Body of pancreas (tissue), 4 donors: Measurements from ENCODE around the gene KRT76. TPM values are rescaled to one million over a fixed set of nuclear protein-coding genes. Genes with fewer than 3 reads are reported as not detected.

Experiments
- ATAC-seq: fragments of 150-250 bp; one replicate; pipeline ENCODE4 v1.9.1; 2016
- DNase-seq, 4 donors: peaks; one replicate each; pipeline ENCODE4 v3.0.0-alpha.2; 2019
- H3K27ac ChIP-seq, 4 donors: fragments of 200-600 bp; sonication (generic); 1 replicate in 3 of 4; 2 replicates in 1 of 4; pipeline versions ENCODE4 v1.5.1 to v1.6.1; 2016 to 2019; ENCODE audit warnings: mild to moderate bottlenecking in 1 of 4, mixed read lengths in 1 of 4, moderate library complexity in 1 of 4
- H3K27me3 ChIP-seq, 2 donors: fragments of 200-600 bp; sonication (generic); one replicate each; pipeline ENCODE4 v1.6.0; 2016; ENCODE audit warnings: mild to moderate bottlenecking in 1 of 2
- H3K36me3 ChIP-seq, 2 donors: fragments of 200-600 bp; sonication (generic); replicated peaks in 1 of 2; 2 replicates each; pipeline ENCODE4 v1.5.1; 2016; ENCODE audit warnings: low read depth in 2 of 2; ENCODE audit not compliant: insufficient read depth in 1 of 2
- H3K4me1 ChIP-seq: fragments of 200-600 bp; sonication (generic); one replicate; pipeline ENCODE4 v1.6.0; 2016
- H3K4me3 ChIP-seq, 2 donors: fragments of 200-600 bp; sonication (generic); 1 replicate in 1 of 2; 2 replicates in 1 of 2; pipeline ENCODE4 v1.5.1; 2016 to 2019
- H3K9me3 ChIP-seq, 3 donors: fragments of 200-600 bp; sonication (generic); 1 replicate in 2 of 3; 2 replicates in 1 of 3; pipeline ENCODE4 v1.5.1; 2016
- POLR2A ChIP-seq, 3 donors: fragments of 450-650 bp; IDR thresholded peaks; one replicate each; pipeline ENCODE4 v1.6.1; 2016; ENCODE audit warnings: antibody characterized with exemption in 3 of 3, mild to moderate bottlenecking in 2 of 3
- WGBS, 2 donors: methylation state at CpG; one replicate each; pipeline ENCODE4 v1.1.5; 2017; 5-methylcytosine and 5-hydroxymethylcytosine counted together
- intact Hi-C: fragments of 100-400 bp; cut with DNase I; formaldehyde crosslinking; loops from one replicate; pipeline ENCODE4 v1.15.1; 2023
- total RNA-seq, 2 donors: library from RNA; depleted of rRNA; stranded (reverse); fragments of >200 nt; gene quantifications; one replicate each; pipeline ENCODE4 v1.1.0, GENCODE V29; 2016
- TF ChIP-seq, protein P1 (sequence below), 7 experiments: fragments of 450-650 bp in 4 of 7; fragments of 200-600 bp in 3 of 7; sonication (generic) in 3 of 7; IDR thresholded peaks; one replicate each; pipeline ENCODE4 v1.5.1; 2016 to 2019; ENCODE audit warnings: antibody characterized with exemption in 7 of 7

KRT76 gene
- total RNA-seq, 2 donors from 2014 or later = not detected

DNA sequence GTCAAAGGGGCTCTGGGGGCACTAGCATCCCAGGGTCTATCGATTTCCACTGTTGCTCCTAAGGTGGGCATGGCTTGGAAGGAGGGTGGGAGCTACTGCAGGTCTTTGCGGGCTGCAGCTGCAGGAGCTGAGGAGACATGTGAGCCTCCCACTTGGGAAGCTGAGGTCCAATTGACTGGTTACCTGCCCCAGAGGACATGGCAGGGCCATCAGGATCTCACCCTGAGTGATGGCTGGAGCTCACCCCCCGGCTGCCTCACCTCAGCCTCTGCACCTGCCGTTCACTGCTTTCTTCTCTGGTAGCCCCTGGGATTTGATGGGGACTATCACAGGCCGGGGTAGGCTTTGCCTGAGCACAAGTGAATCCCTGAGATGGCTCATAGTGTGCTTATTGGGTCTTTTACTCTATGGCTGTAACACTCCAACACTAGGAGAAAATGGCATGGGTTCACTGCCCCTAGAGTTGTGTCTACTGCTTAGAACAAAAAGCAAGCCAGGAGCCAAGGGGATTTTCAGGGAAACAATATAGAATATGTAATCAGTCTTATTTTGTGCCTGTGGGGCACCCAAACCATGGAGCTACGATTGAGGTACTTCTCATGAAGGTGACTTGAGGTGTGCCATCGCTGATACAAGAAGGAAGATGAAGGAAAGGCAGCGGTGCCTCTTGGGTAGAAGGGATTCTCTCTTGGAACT, 40.0 kb upstream of the KRT76 start:
- Histone ChIP-seq H3K4me1 (peaks cover 9% of the 10 kb centered on the region), H3K4me3 (no peak overlapping the region), H3K36me3 (no peaks in the 10 kb centered on the region), H3K27ac (no peak overlapping the region), H3K27me3 (no peaks in the 10 kb centered on the region), H3K9me3 (no peaks in the 10 kb centered on the region)
- intact Hi-C loops = no loop called here
- no peak for DNase-seq
- 66 to 79% methylated on average over 6 to 8 of the region's 8 CpGs for WGBS, 2 donors
- no peak for TF ChIP-seq POLR2A (IDR thresholded peaks at IDR 0.05)
- TF ChIP-seq, protein P1, sequence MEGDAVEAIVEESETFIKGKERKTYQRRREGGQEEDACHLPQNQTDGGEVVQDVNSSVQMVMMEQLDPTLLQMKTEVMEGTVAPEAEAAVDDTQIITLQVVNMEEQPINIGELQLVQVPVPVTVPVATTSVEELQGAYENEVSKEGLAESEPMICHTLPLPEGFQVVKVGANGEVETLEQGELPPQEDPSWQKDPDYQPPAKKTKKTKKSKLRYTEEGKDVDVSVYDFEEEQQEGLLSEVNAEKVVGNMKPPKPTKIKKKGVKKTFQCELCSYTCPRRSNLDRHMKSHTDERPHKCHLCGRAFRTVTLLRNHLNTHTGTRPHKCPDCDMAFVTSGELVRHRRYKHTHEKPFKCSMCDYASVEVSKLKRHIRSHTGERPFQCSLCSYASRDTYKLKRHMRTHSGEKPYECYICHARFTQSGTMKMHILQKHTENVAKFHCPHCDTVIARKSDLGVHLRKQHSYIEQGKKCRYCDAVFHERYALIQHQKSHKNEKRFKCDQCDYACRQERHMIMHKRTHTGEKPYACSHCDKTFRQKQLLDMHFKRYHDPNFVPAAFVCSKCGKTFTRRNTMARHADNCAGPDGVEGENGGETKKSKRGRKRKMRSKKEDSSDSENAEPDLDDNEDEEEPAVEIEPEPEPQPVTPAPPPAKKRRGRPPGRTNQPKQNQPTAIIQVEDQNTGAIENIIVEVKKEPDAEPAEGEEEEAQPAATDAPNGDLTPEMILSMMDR (IDR thresholded peaks at IDR 0.05) = no peak
- no peak for ATAC-seq

DNA sequence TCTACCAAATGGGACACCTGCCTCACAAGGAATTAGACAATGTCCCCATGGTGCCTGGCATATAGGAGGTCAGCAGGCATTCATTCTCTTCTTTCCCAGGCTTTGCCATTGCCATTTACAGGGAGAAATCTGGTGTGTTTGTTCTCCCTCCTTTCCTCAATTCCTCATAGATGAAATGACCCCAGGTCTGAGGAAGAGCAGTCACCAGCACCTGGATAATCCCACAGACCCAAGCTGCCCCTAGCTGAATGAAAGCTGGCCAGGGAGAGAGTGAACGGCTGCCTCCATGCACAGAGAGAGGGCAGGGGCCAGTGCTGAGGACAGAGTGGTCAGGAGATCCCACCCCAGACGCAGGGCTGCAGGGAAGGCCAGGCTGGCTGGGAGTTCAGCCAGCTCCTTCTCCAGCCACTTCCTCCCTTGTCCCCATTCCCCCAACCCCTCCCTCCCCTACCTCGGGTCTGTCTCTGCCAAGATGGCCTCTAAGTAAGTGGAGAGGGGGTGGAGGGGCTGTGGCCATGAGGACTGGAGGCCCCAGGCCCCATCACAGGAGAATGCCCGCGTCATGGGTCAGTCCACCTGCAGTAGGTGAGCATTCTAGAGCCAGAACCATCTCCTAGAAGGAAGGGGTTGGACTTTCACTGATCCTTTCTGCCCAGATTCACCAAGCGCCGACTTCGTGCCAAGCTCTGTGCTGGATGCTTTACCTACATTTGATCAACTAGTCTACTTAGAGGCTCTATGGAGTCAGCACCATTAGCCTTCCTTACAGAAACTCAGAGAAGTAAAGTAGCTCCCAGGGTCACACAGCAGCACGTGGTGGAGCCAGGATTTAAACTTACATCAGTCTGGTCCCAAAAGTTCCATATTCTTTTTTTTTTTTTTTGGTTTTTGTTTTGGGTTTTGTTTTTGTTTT, 38.8 kb upstream of the KRT76 start:
- intact Hi-C loops = no loop called here
- H3K27ac ChIP-seq = no peak overlapping the region
- no peak for TF ChIP-seq POLR2A (IDR thresholded peaks at IDR 0.05)
- TF ChIP-seq, protein P1 (IDR thresholded peaks at IDR 0.05) = no peak
- ATAC-seq (no peak), DNase-seq (no peak)
- no peaks in the 10 kb centered on the region for H3K9me3 ChIP-seq
- H3K36me3 ChIP-seq = no peaks in the 10 kb centered on the region
- H3K4me1 ChIP-seq = peaks cover 9% of the 10 kb centered on the region
- H3K27me3 ChIP-seq = no peaks in the 10 kb centered on the region
- WGBS, 2 donors = 72 to 78% methylated on average over 9 of the region's 9 CpGs
- no peak overlapping the region for H3K4me3 ChIP-seq

DNA sequence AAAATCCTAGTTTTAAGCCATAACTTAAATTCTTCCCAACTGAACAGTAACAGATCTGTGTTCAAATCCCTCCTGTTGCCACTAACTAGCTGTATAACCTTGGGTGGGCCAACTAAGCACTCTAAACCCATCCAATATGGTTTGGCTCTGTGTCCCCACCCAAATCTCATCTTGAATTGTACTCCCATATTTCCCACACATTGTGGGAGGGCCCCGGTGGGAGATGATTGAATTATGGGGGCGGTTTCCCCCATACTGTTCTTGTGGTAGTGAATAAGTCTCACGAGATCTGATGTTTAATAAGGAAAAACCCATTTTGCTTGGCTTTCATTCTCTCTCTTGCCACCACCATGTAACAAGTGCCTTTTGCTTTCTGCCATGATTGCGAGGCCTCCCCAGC, 38.0 kb upstream of the KRT76 start:
- no peak for TF ChIP-seq POLR2A (IDR thresholded peaks at IDR 0.05)
- TF ChIP-seq, protein P1 (IDR thresholded peaks at IDR 0.05) = no peak
- Histone ChIP-seq H3K27ac (no peak overlapping the region), H3K4me1 (peaks cover 9% of the 10 kb centered on the region), H3K27me3 (no peaks in the 10 kb centered on the region), H3K9me3 (no peaks in the 10 kb centered on the region), H3K36me3 (no peaks in the 10 kb centered on the region), H3K4me3 (no peak overlapping the region)
- DNase-seq (no peak), ATAC-seq (no peak)
- intact Hi-C loops = no loop called here
- 94% methylated on average over 4 of the region's 4 CpGs for WGBS, 2 donors

DNA sequence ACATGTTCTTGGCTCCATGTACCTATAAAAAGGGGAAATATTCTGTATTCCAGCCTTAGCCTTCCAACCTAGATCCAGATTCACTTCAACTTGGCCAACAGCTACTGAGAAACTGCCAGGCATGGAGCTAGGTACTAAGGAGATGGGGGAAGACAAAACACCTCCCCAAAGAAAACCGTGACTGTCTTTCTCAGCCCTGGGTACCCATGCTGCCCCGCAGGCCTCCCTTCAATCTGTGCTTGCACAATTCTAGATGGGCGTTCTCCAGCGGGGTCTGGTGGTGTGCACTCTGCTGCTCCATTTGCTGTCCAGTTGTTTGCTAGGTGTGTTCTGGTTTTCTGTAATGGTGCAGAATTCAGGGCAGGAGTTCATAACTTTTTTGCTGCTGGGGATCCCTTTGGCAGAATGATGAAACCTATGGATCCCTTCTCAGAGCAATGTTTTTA, 37.6 kb upstream of the KRT76 start:
- 65 to 82% methylated on average over 4 of the region's 4 CpGs for WGBS, 2 donors
- H3K27me3 ChIP-seq = no peaks in the 10 kb centered on the region
- H3K9me3 ChIP-seq = no peaks in the 10 kb centered on the region
- H3K4me3 ChIP-seq = no peak overlapping the region
- DNase-seq = no peak
- no peak for ATAC-seq
- no peak overlapping the region for H3K27ac ChIP-seq
- intact Hi-C loops = no loop called here
- no peak for TF ChIP-seq POLR2A (IDR thresholded peaks at IDR 0.05)
- TF ChIP-seq, protein P1 (IDR thresholded peaks at IDR 0.05) = no peak
- H3K4me1 ChIP-seq = peaks cover 9% of the 10 kb centered on the region
- no peaks in the 10 kb centered on the region for H3K36me3 ChIP-seq
